HEK293 (cell line): ENCODE measurements around the gene SEPTIN3.

Experiments
- CTCF ChIA-PET: fragments of 350-600 bp; formaldehyde crosslinking; extraction: SDS; loops from one replicate; lab custom pipeline; 2021; ENCODE audit warnings: antibody characterized with exemption; lab: Yijun Ruan, JAX
- POLR2A ChIA-PET: fragments of 300-600 bp; formaldehyde crosslinking; extraction: SDS; loops from one replicate; lab custom pipeline; 2020; ENCODE audit warnings: antibody characterized with exemption, inconsistent platforms; lab: Yijun Ruan, JAX
- H3K27ac ChIP-seq: fragments of 200-500 bp; sonication (Bioruptor generic); 2 replicates; pipeline ENCODE4 v1.5.1; 2014; ENCODE audit warnings: low read depth, low read length, control low read depth, inconsistent platforms; ENCODE audit errors: extremely low read depth
- H3K36me3 ChIP-seq, 2 experiments: fragments of 200-500 bp in 1 of 2; sonication (Bioruptor generic) in 1 of 2; 1 replicate in 1 of 2; 2 replicates in 1 of 2; pipeline ENCODE4 v1.5.1; 2014 to 2017; ENCODE audit warnings: inconsistent platforms in 2 of 2, low read length in 2 of 2; ENCODE audit not compliant: control insufficient read depth in 2 of 2, insufficient read depth in 1 of 2
- H3K4me1 ChIP-seq: fragments of 200-500 bp; sonication (Bioruptor generic); 2 replicates; pipeline ENCODE4 v1.5.1; 2014; ENCODE audit warnings: mild to moderate bottlenecking, low read length, inconsistent platforms; ENCODE audit not compliant: control insufficient read depth, insufficient read depth
- H3K4me3 ChIP-seq: 2 replicates; pipeline ENCODE4 v1.5.1; 2011; ENCODE audit warnings: low read depth, mild to moderate bottlenecking, control low read depth, low read length, moderate library complexity
- H3K9me3 ChIP-seq: fragments of 200-500 bp; sonication (Bioruptor generic); 2 replicates; pipeline ENCODE4 v1.5.1; 2014; ENCODE audit warnings: low read depth, low read length, inconsistent platforms; ENCODE audit not compliant: control insufficient read depth, insufficient read depth
- KLF7 ChIP-seq: fragments of 450-650 bp; formaldehyde crosslinking; IDR thresholded peaks from 2 replicates; pipeline ENCODE4 v1.5.1; 2016; ENCODE audit warnings: missing biosample characterization, missing genetic modification characterization, borderline replicate concordance
- PRDM1 ChIP-seq: fragments of 450-650 bp; formaldehyde crosslinking; IDR thresholded peaks from 2 replicates; pipeline ENCODE4; 2016; ENCODE audit warnings: missing biosample characterization, missing genetic modification characterization
- SP3 ChIP-seq: fragments of 450-650 bp; formaldehyde crosslinking; IDR thresholded peaks from 2 replicates; pipeline ENCODE4 v1.5.1; 2016; ENCODE audit warnings: missing biosample characterization, missing genetic modification characterization
- ZBTB1 ChIP-seq: fragments of 450-650 bp; formaldehyde crosslinking; IDR thresholded peaks from 2 replicates; pipeline ENCODE4 v1.5.1; 2016; ENCODE audit warnings: missing biosample characterization, missing genetic modification characterization
- ZFHX2 ChIP-seq: fragments of 450-650 bp; formaldehyde crosslinking; conservative IDR thresholded peaks from 2 replicates; pipeline ENCODE4 v1.5.1; 2016; ENCODE audit warnings: missing biosample characterization, missing genetic modification characterization
- ZFP3 ChIP-seq: fragments of 450-650 bp; formaldehyde crosslinking; IDR thresholded peaks from 2 replicates; pipeline ENCODE4 v1.5.1; 2016; ENCODE audit warnings: low read depth, missing biosample characterization, missing genetic modification characterization
- ZIC2 ChIP-seq: fragments of 450-650 bp; formaldehyde crosslinking; IDR thresholded peaks from 2 replicates; pipeline ENCODE4 v1.5.1; 2016; ENCODE audit warnings: missing biosample characterization, missing genetic modification characterization
- ZNF133 ChIP-seq: fragments of 450-650 bp; formaldehyde crosslinking; IDR thresholded peaks from 2 replicates; pipeline ENCODE4 v1.5.1; 2016; ENCODE audit warnings: missing biosample characterization, missing genetic modification characterization
- ZNF157 ChIP-seq: fragments of 450-650 bp; formaldehyde crosslinking; IDR thresholded peaks from 2 replicates; pipeline ENCODE4 v1.5.1; 2016; ENCODE audit warnings: missing biosample characterization, missing genetic modification characterization
- ZNF266 ChIP-seq: fragments of 450-650 bp; formaldehyde crosslinking; IDR thresholded peaks from 2 replicates; pipeline ENCODE4 v1.5.1; 2016; ENCODE audit warnings: missing biosample characterization, missing genetic modification characterization, low read depth
- ZNF274 ChIP-seq, 2 experiments: fragments of 200-500 bp in 1 of 2; fragments of 450-650 bp in 1 of 2; sonication (Bioruptor generic) in 1 of 2; formaldehyde crosslinking in 1 of 2; IDR thresholded peaks; 2 replicates each; pipeline versions ENCODE4 v1.5.1 to v1.6.1; 2014 to 2016; ENCODE audit warnings: borderline replicate concordance in 1 of 2, inconsistent platforms in 1 of 2, low read length in 1 of 2, missing biosample characterization in 1 of 2, missing genetic modification characterization in 1 of 2
- ZNF302 ChIP-seq: fragments of 450-650 bp; formaldehyde crosslinking; IDR thresholded peaks from 2 replicates; pipeline ENCODE4 v1.5.1; 2016; ENCODE audit warnings: missing biosample characterization, missing genetic modification characterization, low read depth
- ZNF426 ChIP-seq: fragments of 450-650 bp; formaldehyde crosslinking; IDR thresholded peaks from 2 replicates; pipeline ENCODE4 v1.5.1; 2017; ENCODE audit warnings: missing biosample characterization, missing genetic modification characterization, mild to moderate bottlenecking, inconsistent platforms, moderate library complexity
- ZNF600 ChIP-seq: fragments of 450-650 bp; formaldehyde crosslinking; IDR thresholded peaks from 2 replicates; pipeline ENCODE4 v1.5.1; 2016; ENCODE audit warnings: missing biosample characterization, missing genetic modification characterization
- ZNF707 ChIP-seq: fragments of 450-650 bp; formaldehyde crosslinking; IDR thresholded peaks from 2 replicates; pipeline ENCODE4 v1.5.1; 2016; ENCODE audit warnings: missing biosample characterization, missing genetic modification characterization
- ZNF76 ChIP-seq: fragments of 450-650 bp; formaldehyde crosslinking; IDR thresholded peaks from 2 replicates; pipeline ENCODE4; 2016; ENCODE audit warnings: low read depth, missing biosample characterization, missing genetic modification characterization, borderline replicate concordance
- ZNF777 ChIP-seq: fragments of 450-650 bp; formaldehyde crosslinking; IDR thresholded peaks from 2 replicates; pipeline ENCODE4 v1.5.1; 2017; ENCODE audit warnings: missing biosample characterization, missing genetic modification characterization, borderline replicate concordance
- ZNF843 ChIP-seq: fragments of 450-650 bp; formaldehyde crosslinking; IDR thresholded peaks from 2 replicates; pipeline ENCODE4 v1.5.1; 2016; ENCODE audit warnings: missing biosample characterization, missing genetic modification characterization
- ZSCAN30 ChIP-seq: fragments of 450-650 bp; IDR thresholded peaks from 2 replicates; pipeline ENCODE4 v1.5.1; 2018; ENCODE audit warnings: missing biosample characterization, mild to moderate bottlenecking, missing genetic modification characterization, moderate library complexity
- TF ChIP-seq, protein P1 (sequence below): fragments of 450-650 bp; formaldehyde crosslinking; IDR thresholded peaks from 2 replicates; pipeline ENCODE4 v1.5.1; 2017; ENCODE audit warnings: missing biosample characterization, missing genetic modification characterization
- TF ChIP-seq, protein P2 (sequence below): fragments of 450-650 bp; IDR thresholded peaks from 2 replicates; pipeline ENCODE4 v1.5.1; 2018; ENCODE audit warnings: missing biosample characterization, mild to moderate bottlenecking, missing genetic modification characterization
- TF ChIP-seq, protein P3 (sequence below): fragments of 450-650 bp; formaldehyde crosslinking; IDR thresholded peaks from 2 replicates; pipeline ENCODE4 v1.5.1; 2016; ENCODE audit warnings: missing biosample characterization, missing genetic modification characterization

The SEPTIN3 gene

DNA sequence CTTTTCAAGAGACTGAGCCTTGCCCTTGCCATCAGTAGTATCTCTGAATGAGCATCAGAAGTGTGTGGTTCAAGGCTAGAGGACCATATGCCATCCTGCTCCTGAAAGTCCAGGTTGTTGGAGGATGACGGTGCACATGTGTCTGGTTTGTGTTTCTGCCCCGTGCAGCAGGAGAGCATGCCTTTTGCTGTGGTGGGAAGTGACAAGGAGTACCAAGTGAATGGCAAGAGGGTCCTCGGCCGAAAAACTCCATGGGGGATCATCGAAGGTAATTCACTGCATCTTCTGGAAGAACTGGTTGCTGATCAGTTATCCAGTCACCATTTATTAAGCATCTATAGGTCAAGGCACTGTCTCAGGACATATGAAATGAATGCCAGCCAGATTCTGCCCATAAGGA is 23.3 kb downstream of the SEPTIN3 start:
- peaks cover 0 to 18% of the 10 kb centered on the region in 2 experiments; a peak in 1 of 3 replicates for H3K36me3 ChIP-seq
- H3K4me1 ChIP-seq: no peaks in the 10 kb centered on the region
- POLR2A ChIA-PET: no interaction called here
- no peaks in the 10 kb centered on the region for H3K9me3 ChIP-seq
- TF ChIP-seq KLF7 (tag by site-specific recombination): no peak
- no peak for TF ChIP-seq ZNF76
- TF ChIP-seq, all 188 proteins: peak for 0
- Histone ChIP-seq H3K4me3 (no peak overlapping the region), H3K27ac (no peak overlapping the region)
- CTCF ChIA-PET: interaction anchor here (0.6 kb wide), 1 partner anchor 171 kb away, joined by 6 read pairs; no protein-coding TSS in a partner anchor

DNA sequence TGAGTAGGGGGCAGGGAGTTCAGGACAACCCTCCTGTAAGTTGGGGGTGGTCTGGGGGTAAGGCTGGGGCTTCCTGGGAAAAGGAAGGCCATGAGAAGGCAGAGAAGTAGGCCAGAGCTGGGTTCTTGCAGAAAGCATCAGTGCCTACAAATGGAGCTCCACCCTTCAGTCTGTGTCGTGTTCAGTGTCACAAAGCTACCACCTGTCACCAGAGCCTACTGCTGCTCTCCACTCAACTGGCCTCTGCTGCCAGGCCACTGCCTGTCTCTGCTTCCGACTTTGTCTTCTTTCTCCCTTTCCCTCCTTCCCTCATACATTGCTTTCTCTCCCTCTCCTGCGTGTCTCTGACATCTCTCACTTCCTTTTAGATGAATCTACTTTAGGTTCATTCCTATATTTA is 26.0 kb downstream of the SEPTIN3 start:
- Histone ChIP-seq H3K36me3 (peaks cover 0 to 15% of the 10 kb centered on the region in 2 experiments; a peak in 1 of 3 replicates), H3K9me3 (no peaks in the 10 kb centered on the region), H3K4me1 (no peaks in the 10 kb centered on the region), H3K27ac (no peak overlapping the region), H3K4me3 (no peak overlapping the region)
- peak; percentile 81 for TF ChIP-seq PRDM1
- no peak for TF ChIP-seq ZNF600 (tag by site-specific recombination)
- ChIA-PET POLR2A (no interaction called here), CTCF (interaction anchor here (0.7 to 0.9 kb wide), 2 partner anchors 8 to 449 kb away, joined by 3 to 5 read pairs; no protein-coding TSS in a partner anchor)

DNA sequence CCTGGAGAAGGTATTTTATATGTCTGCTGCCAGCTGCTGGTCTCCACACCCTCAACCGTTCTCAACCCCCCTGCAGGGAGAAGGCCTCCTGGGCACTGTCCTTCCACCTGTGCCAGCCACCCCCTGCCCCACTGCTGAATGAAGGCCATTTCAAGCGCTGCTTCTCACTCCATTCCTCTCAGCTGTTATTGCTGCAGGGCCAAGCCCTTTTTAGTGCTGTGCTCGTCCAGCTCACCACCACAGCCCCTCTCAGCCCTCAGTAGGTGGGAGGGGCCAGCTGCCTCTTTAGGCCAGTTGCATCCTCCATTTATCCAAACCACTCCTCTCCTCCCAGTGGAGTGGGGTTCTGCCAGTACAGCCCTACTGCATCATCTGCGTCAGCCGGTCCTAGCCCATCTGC is 27.6 kb downstream of the SEPTIN3 start:
- ChIA-PET CTCF (no interaction called here), POLR2A (no interaction called here)
- Histone ChIP-seq H3K4me1 (no peaks in the 10 kb centered on the region), H3K27ac (no peak overlapping the region), H3K36me3 (peaks cover 0 to 11% of the 10 kb centered on the region in 2 experiments; a peak in 1 of 3 replicates), H3K9me3 (no peaks in the 10 kb centered on the region), H3K4me3 (no peak overlapping the region)
- TF ChIP-seq ZNF274 (IDR thresholded peaks at IDR 0.05; ENCODE audit: low read length) (no peak), ZNF274 (tag by site-specific recombination; IDR thresholded peaks at IDR 0.05; ENCODE audit: borderline replicate concordance) (no peak), PRDM1 (no peak), ZNF777 (tag by site-specific recombination) (no peak), ZFP3 (tag by site-specific recombination) (no peak), ZNF426 (tag by site-specific recombination) (no peak)
- TF ChIP-seq, protein P1, sequence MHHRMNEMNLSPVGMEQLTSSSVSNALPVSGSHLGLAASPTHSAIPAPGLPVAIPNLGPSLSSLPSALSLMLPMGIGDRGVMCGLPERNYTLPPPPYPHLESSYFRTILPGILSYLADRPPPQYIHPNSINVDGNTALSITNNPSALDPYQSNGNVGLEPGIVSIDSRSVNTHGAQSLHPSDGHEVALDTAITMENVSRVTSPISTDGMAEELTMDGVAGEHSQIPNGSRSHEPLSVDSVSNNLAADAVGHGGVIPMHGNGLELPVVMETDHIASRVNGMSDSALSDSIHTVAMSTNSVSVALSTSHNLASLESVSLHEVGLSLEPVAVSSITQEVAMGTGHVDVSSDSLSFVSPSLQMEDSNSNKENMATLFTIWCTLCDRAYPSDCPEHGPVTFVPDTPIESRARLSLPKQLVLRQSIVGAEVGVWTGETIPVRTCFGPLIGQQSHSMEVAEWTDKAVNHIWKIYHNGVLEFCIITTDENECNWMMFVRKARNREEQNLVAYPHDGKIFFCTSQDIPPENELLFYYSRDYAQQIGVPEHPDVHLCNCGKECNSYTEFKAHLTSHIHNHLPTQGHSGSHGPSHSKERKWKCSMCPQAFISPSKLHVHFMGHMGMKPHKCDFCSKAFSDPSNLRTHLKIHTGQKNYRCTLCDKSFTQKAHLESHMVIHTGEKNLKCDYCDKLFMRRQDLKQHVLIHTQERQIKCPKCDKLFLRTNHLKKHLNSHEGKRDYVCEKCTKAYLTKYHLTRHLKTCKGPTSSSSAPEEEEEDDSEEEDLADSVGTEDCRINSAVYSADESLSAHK: no peak
- TF ChIP-seq, protein P2, sequence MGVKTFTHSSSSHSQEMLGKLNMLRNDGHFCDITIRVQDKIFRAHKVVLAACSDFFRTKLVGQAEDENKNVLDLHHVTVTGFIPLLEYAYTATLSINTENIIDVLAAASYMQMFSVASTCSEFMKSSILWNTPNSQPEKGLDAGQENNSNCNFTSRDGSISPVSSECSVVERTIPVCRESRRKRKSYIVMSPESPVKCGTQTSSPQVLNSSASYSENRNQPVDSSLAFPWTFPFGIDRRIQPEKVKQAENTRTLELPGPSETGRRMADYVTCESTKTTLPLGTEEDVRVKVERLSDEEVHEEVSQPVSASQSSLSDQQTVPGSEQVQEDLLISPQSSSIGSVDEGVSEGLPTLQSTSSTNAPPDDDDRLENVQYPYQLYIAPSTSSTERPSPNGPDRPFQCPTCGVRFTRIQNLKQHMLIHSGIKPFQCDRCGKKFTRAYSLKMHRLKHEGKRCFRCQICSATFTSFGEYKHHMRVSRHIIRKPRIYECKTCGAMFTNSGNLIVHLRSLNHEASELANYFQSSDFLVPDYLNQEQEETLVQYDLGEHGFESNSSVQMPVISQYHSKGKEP (tag by site-specific recombination): no peak
- TF ChIP-seq, all 188 proteins: peak for 0

DNA sequence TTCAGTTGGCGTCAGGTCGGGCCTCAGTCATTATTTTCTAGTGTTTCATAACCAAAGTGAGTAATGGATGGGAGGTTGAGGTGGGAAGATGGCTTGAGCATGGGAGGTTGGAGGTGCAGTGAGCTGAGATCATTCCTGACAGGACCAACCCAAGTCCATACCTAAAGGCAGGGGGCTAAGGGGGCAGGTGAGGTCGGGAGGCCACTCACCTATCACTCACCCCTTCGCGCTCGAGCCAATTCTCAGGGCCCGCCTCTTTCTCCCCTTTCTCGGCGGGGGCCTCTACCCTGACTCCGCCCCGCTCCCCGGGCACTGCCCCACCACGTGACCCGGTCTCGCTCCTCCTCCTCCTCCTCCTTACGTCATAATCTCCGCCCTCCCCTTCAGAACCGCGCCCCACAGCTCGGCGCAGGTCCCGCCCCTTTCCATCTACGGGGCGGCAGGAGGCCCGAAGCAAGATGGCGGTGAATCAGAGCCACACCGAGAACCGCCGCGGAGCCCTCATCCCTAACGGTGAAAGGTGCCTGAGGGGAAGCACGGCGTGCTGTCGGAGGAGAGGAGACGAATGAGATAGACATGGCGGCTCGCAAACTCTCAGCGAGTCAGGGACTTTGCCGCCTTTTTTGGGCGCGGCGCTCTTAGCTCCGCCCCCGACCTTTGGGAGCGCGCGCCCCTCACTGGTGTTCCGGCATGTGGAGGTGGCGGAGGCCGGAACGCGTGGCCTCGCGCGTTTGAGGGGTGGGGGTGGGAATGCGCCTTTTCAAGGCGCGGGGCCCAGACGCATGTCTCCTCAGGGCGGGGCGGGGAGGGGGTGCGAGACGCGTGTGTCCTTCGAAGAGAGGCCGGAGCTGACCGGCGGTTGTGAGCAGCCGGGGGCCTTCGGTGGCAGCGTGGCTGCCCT is 29.4 kb downstream of the SEPTIN3 start, which contains the start of gene WBP2NL:
Gene WBP2NL, plus strand, starts transcription at position 428 of the 901 bp plus-strand sequence. Its CDS starts 31 bp downstream, at position 459.
- Histone ChIP-seq H3K9me3 (no peaks in the 10 kb centered on the region), H3K36me3 (peaks cover 0 to 4% of the 10 kb centered on the region in 2 experiments; a peak in 1 of 3 replicates), H3K27ac (no peak within 1 kb of the TSS), H3K4me1 (no peaks in the 10 kb centered on the region), H3K4me3 (no peak within 1 kb of the TSS)
- CTCF ChIA-PET: no interaction called here
- POLR2A ChIA-PET: no interaction called here
- TF ChIP-seq ZNF157: no peak
- no peak for TF ChIP-seq ZIC2 (tag by site-specific recombination)
- TF ChIP-seq, protein P3, sequence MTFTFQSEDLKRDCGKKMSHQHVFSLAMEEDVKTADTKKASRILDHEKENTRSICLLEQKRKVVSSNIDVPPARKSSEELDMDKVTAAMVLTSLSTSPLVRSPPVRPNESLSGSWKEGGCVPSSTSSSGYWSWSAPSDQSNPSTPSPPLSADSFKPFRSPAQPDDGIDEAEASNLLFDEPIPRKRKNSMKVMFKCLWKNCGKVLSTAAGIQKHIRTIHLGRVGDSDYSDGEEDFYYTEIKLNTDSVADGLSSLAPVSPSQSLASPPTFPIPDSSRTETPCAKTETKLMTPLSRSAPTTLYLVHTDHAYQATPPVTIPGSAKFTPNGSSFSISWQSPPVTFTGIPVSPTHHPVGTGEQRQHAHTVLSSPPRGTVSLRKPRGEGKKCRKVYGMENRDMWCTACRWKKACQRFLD (tag by site-specific recombination): no peak
- TF ChIP-seq ZFHX2 (tag by site-specific recombination): no peak
- no peak for TF ChIP-seq ZBTB1 (tag by site-specific recombination)
- no peak for TF ChIP-seq SP3 (tag by site-specific recombination)
- TF ChIP-seq ZNF133 (tag by site-specific recombination): no peak
- no peak for TF ChIP-seq ZNF707 (tag by site-specific recombination)
- no peak for TF ChIP-seq ZNF843 (tag by site-specific recombination)
- no peak for TF ChIP-seq ZNF266 (tag by site-specific recombination)
- TF ChIP-seq ZNF302 (tag by site-specific recombination): no peak
- TF ChIP-seq ZSCAN30 (tag by site-specific recombination): no peak
